HCT116 (cell line): ENCODE results near the gene CFAP161. TPM values are rescaled to one million over a fixed set of nuclear protein-coding genes. Genes with fewer than 3 reads are reported as not detected.

Experiments
- ATAC-seq: fragments of 200-7000 bp; cut with Tn5 transposase; 2 replicates; pipeline ENCODE4 v1.9.1; 2020; ENCODE audit warnings: mild to moderate bottlenecking, moderate library complexity
- BruUV-seq: library from RNA; stranded (reverse); fragments of 400-500 nt; replicated peaks from 2 replicates; lab custom pipeline; 2021; lab: Mats Ljungman, UMichigan
- CTCF ChIA-PET: fragments of 300-600 bp; sonication (Branson Sonifier 250); formaldehyde crosslinking; loops from one replicate; lab custom pipeline; 2021; ENCODE audit warnings: antibody characterized with exemption; lab: Charles Lee
- POLR2A ChIA-PET: fragments of 300-600, 350-600 bp; sonication (Branson Sonifier 250); formaldehyde crosslinking; loops from one replicate; lab custom pipeline; 2021; ENCODE audit warnings: antibody characterized with exemption; lab: Charles Lee
- RAD21 ChIA-PET, 2 experiments: fragments of 300-600 bp; sonication (Branson Sonifier 250); formaldehyde crosslinking; loops; one replicate each; lab custom pipeline; 2023; ENCODE audit warnings: low total read pairs in 2 of 2; ENCODE audit not compliant: uncharacterized antibody in 2 of 2, unreplicated experiment in 2 of 2, low non-redundant PET in 1 of 2; lab: Charles Lee
- DNase-seq: peaks from one replicate; pipeline ENCODE4 v3.0.0-alpha.2; 2010; ENCODE audit warnings: low read depth, low spot score
- H2AFZ ChIP-seq: fragments of 200-600 bp; shearing (Covaris generic), sonication (generic); 2 replicates; pipeline ENCODE4 v1.6.1; 2017; ENCODE audit warnings: low read depth, mixed run types, mixed read lengths, antibody characterized with exemption, low read length; ENCODE audit not compliant: poor library complexity, severe bottlenecking
- H3K27ac ChIP-seq: 2 replicates; pipeline ENCODE4 v1.5.1; 2012; ENCODE audit warnings: low read depth, low read length
- H3K27me3 ChIP-seq: fragments of 200-600 bp; sonication (generic); 2 replicates; pipeline ENCODE4 v1.6.1; 2016; ENCODE audit warnings: mixed run types, low read length, mixed read lengths; ENCODE audit not compliant: insufficient read depth
- H3K36me3 ChIP-seq, 2 experiments: fragments of 200-500 bp in 1 of 2; fragments of 200-600 bp in 1 of 2; sonication (Bioruptor generic) in 1 of 2; sonication (generic) in 1 of 2; 2 replicates each; pipeline versions ENCODE4 v1.5.1 to v1.6.1; 2014 to 2016; ENCODE audit warnings: low read length in 2 of 2, inconsistent platforms in 1 of 2, mixed read lengths in 1 of 2, mixed run types in 1 of 2; ENCODE audit not compliant: insufficient read depth in 2 of 2, control insufficient read depth in 1 of 2
- H3K4me1 ChIP-seq, 2 experiments: fragments of 200-600 bp in 1 of 2; sonication (generic) in 1 of 2; 2 replicates each; pipeline versions ENCODE4 v1.5.1 to v1.6.1; 2012 to 2017; ENCODE audit warnings: low read length in 2 of 2, inconsistent platforms in 1 of 2, mild to moderate bottlenecking in 1 of 2, mixed read lengths in 1 of 2, mixed run types in 1 of 2, moderate library complexity in 1 of 2; ENCODE audit not compliant: insufficient read depth in 2 of 2, control insufficient read depth in 1 of 2
- H3K4me2 ChIP-seq: fragments of 200-600 bp; sonication (generic); 2 replicates; pipeline ENCODE4 v1.6.1; 2017; ENCODE audit warnings: mixed run types, low read length, mixed read lengths
- H3K4me3 ChIP-seq, 2 experiments: fragments of 200-600 bp in 1 of 2; sonication (generic) in 1 of 2; replicated peaks in 1 of 2; 2 replicates each; pipeline ENCODE4 v1.5.1; 2011 to 2016; ENCODE audit warnings: low read length in 2 of 2, control low read depth in 1 of 2, low read depth in 1 of 2, mild to moderate bottlenecking in 1 of 2, mixed read lengths in 1 of 2, mixed run types in 1 of 2
- H3K79me2 ChIP-seq: fragments of 200-600 bp; sonication (generic); 2 replicates; pipeline ENCODE4 v1.6.1; 2017; ENCODE audit warnings: mild to moderate bottlenecking, mixed run types, low read length, moderate library complexity, mixed read lengths; ENCODE audit not compliant: insufficient read depth
- H3K9ac ChIP-seq: fragments of 200-600 bp; sonication (generic); 2 replicates; pipeline ENCODE4 v1.6.1; 2016; ENCODE audit warnings: low read length, mixed read lengths
- H3K9me2 ChIP-seq: fragments of 200-600 bp; sonication (generic), shearing (Covaris generic); 2 replicates; pipeline ENCODE4 v1.6.1; 2017; ENCODE audit warnings: mixed run types, mild to moderate bottlenecking, moderate library complexity; ENCODE audit not compliant: insufficient read depth
- H3K9me3 ChIP-seq, 2 experiments: fragments of 200-500 bp in 1 of 2; fragments of 200-600 bp in 1 of 2; sonication (Bioruptor generic) in 1 of 2; sonication (generic) in 1 of 2; 2 replicates each; pipeline ENCODE4 v1.6.1; 2014 to 2017; ENCODE audit warnings: low read length in 2 of 2, mixed read lengths in 2 of 2, inconsistent platforms in 1 of 2, low read depth in 1 of 2, mild to moderate bottlenecking in 1 of 2, mixed run types in 1 of 2, moderate library complexity in 1 of 2; ENCODE audit not compliant: control insufficient read depth in 1 of 2, insufficient read depth in 1 of 2
- H4K20me1 ChIP-seq: fragments of 200-600 bp; sonication (generic), shearing (Covaris generic); 2 replicates; pipeline ENCODE4 v1.6.1; 2017; ENCODE audit warnings: mixed run types, mild to moderate bottlenecking, moderate library complexity; ENCODE audit not compliant: insufficient read depth
- CEBPB ChIP-seq: IDR thresholded peaks from 2 replicates; pipeline ENCODE4 v1.6.1; 2012; ENCODE audit warnings: low read depth
- CTCF ChIP-seq, 3 experiments: fragments of 200-600 bp in 1 of 3; sonication (generic) in 1 of 3; IDR thresholded peaks in 2 of 3; conservative IDR thresholded peaks in 1 of 3; 2 replicates each; pipeline ENCODE4 v1.5.1; 2012 to 2017; ENCODE audit warnings: low read depth in 2 of 3, low read length in 2 of 3, antibody characterized with exemption in 1 of 3, borderline replicate concordance in 1 of 3, control low read depth in 1 of 3, mild to moderate bottlenecking in 1 of 3, mixed read lengths in 1 of 3, mixed run types in 1 of 3, moderate library complexity in 1 of 3; ENCODE audit not compliant: insufficient read depth in 1 of 3
- EGR1 ChIP-seq: IDR thresholded peaks from 2 replicates; pipeline ENCODE4 v1.6.1; 2012; ENCODE audit warnings: low read depth
- EZH2 ChIP-seq: fragments of 200-600 bp; sonication (generic); IDR thresholded peaks from 2 replicates; pipeline ENCODE4 v1.6.1; 2017; ENCODE audit warnings: antibody characterized with exemption, mixed run types
- EZH2phosphoT487 ChIP-seq: fragments of 200-600 bp; IDR thresholded peaks from 2 replicates; pipeline ENCODE4 v1.6.1; 2018; ENCODE audit warnings: antibody characterized with exemption, borderline replicate concordance
- JUND ChIP-seq: IDR thresholded peaks from 2 replicates; pipeline ENCODE4 v1.6.1; 2012
- POLR2A ChIP-seq: IDR thresholded peaks from 2 replicates; pipeline ENCODE4 v1.7.0; 2011; ENCODE audit warnings: borderline replicate concordance; ENCODE audit not compliant: insufficient read depth, insufficient read length; ENCODE audit errors: extremely low read depth
- RAD21 ChIP-seq: IDR thresholded peaks from 2 replicates; pipeline ENCODE4 v1.6.1; 2012; ENCODE audit warnings: low read depth, mild to moderate bottlenecking
- TCF7L2 ChIP-seq: IDR thresholded peaks from 2 replicates; pipeline ENCODE4 v1.7.0; 2011; ENCODE audit warnings: borderline replicate concordance, inconsistent platforms; ENCODE audit not compliant: insufficient read depth, insufficient read length; ENCODE audit errors: extremely low read depth
- ZNF274 ChIP-seq: fragments of 200-500 bp; sonication (Bioruptor generic); IDR thresholded peaks from 2 replicates; pipeline ENCODE4 v1.6.1; 2014; ENCODE audit warnings: mild to moderate bottlenecking, low read depth, low read length, inconsistent platforms
- intact Hi-C: fragments of 100-400 bp; cut with micrococcal nuclease; formaldehyde crosslinking; loops from 2 replicates; pipeline ENCODE4 v1.10.0; 2022
- total RNA-seq: library from RNA; stranded (reverse); gene quantifications from one replicate; pipeline ENCODE4 v1.2.1, GENCODE V29; 2021; ENCODE audit not compliant: unreplicated experiment
- TF ChIP-seq, protein P1 (sequence below): IDR thresholded peaks from 2 replicates; pipeline ENCODE4 v1.6.1; 2012; ENCODE audit warnings: low read depth
- TF ChIP-seq, protein P2 (sequence below): IDR thresholded peaks from 2 replicates; pipeline ENCODE4 v1.6.1; 2011; ENCODE audit warnings: mild to moderate bottlenecking, low read length, moderate library complexity; ENCODE audit not compliant: insufficient replicate concordance; ENCODE audit errors: extremely low read depth

Gene CFAP161
- total RNA-seq, 1 experiment from 2014 or later: 0.15 TPM

DNA sequence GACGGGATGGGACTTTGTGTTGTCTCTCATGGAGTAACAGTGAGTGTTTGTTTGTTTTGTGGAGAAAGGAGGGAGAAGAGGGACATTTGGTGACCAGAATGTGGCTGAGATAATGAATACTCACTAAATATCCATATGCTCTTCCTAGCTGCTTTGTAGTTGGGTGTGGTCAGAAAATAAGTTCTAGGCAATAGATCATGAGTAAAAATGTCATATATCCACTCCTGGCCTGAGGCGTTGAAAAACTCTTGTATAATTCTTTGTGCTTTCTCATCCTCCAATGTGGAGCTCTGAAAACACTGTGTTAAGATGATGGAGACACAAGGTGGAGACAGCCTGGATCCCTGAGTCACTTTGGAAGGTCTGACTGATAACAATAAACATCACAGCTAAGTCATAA is 34.6 kb downstream of the CFAP161 start:
- ATAC-seq (no peak), DNase-seq (no peak)
- no peak overlapping the region for H3K27ac ChIP-seq
- no peaks in the 10 kb centered on the region for H3K4me1 ChIP-seq
- ChIA-PET RAD21 (no interaction called here), CTCF (interaction anchor here (0.9 kb wide), 1 partner anchor 13 kb away, joined by 3 read pairs; no protein-coding TSS in a partner anchor), POLR2A (interaction anchor here (0.7 kb wide), 1 partner anchor 158 kb away, joined by 3 read pairs; no protein-coding TSS in a partner anchor)
- no peak overlapping the region for H3K4me3 ChIP-seq
- intact Hi-C loops: no loop called here
- no TSS peak for BruUV-seq
- no peaks in the 10 kb centered on the region for H3K79me2 ChIP-seq
- H3K9me3 ChIP-seq: no peaks in the 10 kb centered on the region
- H3K27me3 ChIP-seq: peaks cover 30% of the 10 kb centered on the region
- H3K9ac ChIP-seq: no peak overlapping the region
- no peaks in the 10 kb centered on the region for H3K36me3 ChIP-seq
- H2AFZ ChIP-seq: no peak overlapping the region
- H3K9me2 ChIP-seq: no peaks in the 10 kb centered on the region
- no peak overlapping the region for H3K4me2 ChIP-seq
- H4K20me1 ChIP-seq: no peaks in the 10 kb centered on the region
- TF ChIP-seq, protein P1, sequence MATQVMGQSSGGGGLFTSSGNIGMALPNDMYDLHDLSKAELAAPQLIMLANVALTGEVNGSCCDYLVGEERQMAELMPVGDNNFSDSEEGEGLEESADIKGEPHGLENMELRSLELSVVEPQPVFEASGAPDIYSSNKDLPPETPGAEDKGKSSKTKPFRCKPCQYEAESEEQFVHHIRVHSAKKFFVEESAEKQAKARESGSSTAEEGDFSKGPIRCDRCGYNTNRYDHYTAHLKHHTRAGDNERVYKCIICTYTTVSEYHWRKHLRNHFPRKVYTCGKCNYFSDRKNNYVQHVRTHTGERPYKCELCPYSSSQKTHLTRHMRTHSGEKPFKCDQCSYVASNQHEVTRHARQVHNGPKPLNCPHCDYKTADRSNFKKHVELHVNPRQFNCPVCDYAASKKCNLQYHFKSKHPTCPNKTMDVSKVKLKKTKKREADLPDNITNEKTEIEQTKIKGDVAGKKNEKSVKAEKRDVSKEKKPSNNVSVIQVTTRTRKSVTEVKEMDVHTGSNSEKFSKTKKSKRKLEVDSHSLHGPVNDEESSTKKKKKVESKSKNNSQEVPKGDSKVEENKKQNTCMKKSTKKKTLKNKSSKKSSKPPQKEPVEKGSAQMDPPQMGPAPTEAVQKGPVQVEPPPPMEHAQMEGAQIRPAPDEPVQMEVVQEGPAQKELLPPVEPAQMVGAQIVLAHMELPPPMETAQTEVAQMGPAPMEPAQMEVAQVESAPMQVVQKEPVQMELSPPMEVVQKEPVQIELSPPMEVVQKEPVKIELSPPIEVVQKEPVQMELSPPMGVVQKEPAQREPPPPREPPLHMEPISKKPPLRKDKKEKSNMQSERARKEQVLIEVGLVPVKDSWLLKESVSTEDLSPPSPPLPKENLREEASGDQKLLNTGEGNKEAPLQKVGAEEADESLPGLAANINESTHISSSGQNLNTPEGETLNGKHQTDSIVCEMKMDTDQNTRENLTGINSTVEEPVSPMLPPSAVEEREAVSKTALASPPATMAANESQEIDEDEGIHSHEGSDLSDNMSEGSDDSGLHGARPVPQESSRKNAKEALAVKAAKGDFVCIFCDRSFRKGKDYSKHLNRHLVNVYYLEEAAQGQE: no peak
- no peak for TF ChIP-seq ZNF274

- intact Hi-C loops: no loop called here
- Histone ChIP-seq H3K4me2 (no peak overlapping the region), H3K4me3 (no peak overlapping the region), H3K4me1 (no peaks in the 10 kb centered on the region), H3K9me3 (no peaks in the 10 kb centered on the region), H3K27me3 (peaks cover 30% of the 10 kb centered on the region), H3K36me3 (no peaks in the 10 kb centered on the region), H4K20me1 (no peaks in the 10 kb centered on the region), H3K27ac (no peak overlapping the region), H3K9me2 (no peaks in the 10 kb centered on the region), H3K9ac (no peak overlapping the region), H2AFZ (no peak overlapping the region), H3K79me2 (no peaks in the 10 kb centered on the region)
- ATAC-seq (no peak), DNase-seq (no peak)
- POLR2A ChIA-PET: no interaction called here
- CTCF ChIA-PET: interaction anchor here (1.2 kb wide), 1 partner anchor 95 kb away, joined by 3 read pairs; no protein-coding TSS in a partner anchor
- RAD21 ChIA-PET: no interaction called here
- BruUV-seq: no TSS peak
- no peak for TF ChIP-seq EZH2
- TF ChIP-seq EGR1: no peak
- no peak for TF ChIP-seq JUND
- no peak for TF ChIP-seq CEBPB
- TF ChIP-seq POLR2A: no peak
- TF ChIP-seq, protein P2, sequence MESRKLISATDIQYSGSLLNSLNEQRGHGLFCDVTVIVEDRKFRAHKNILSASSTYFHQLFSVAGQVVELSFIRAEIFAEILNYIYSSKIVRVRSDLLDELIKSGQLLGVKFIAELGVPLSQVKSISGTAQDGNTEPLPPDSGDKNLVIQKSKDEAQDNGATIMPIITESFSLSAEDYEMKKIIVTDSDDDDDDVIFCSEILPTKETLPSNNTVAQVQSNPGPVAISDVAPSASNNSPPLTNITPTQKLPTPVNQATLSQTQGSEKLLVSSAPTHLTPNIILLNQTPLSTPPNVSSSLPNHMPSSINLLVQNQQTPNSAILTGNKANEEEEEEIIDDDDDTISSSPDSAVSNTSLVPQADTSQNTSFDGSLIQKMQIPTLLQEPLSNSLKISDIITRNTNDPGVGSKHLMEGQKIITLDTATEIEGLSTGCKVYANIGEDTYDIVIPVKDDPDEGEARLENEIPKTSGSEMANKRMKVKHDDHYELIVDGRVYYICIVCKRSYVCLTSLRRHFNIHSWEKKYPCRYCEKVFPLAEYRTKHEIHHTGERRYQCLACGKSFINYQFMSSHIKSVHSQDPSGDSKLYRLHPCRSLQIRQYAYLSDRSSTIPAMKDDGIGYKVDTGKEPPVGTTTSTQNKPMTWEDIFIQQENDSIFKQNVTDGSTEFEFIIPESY: no peak
- TF ChIP-seq RAD21: no peak
- no peak for TF ChIP-seq EZH2phosphoT487
- no peak for TF ChIP-seq TCF7L2
- TF ChIP-seq CTCF (IDR thresholded peaks at IDR 0.05 in 2 of 3, conservative IDR thresholded peaks at IDR 0.05 in 1 of 3; ENCODE audit: borderline replicate concordance in 1 of 3, insufficient read depth in 1 of 3, low read depth in 2 of 3, low read length in 2 of 3): no peak
Observed at GRCh38 chr15:81170511-81170910, 36.4 kb downstream of the CFAP161 start.
